Activated T-helper 1 cell treated with anti-CD3 and anti-CD28 coated beads, Interleukin-2, amount 50 U/mL, for 16 hours (primary cell): Measurements from ENCODE around the gene CELSR2.
"Not testable (repeated sequence)": the region's sequence is repeated elsewhere in the genome, so short reads cannot be mapped to it uniquely, and the experiment has no call there.

Experiments
- DNase-seq, 2 donors: peaks; one replicate each; pipeline ENCODE4 v3.0.0-alpha.2; 2020; ENCODE audit warnings: low read depth in 1 of 2, low spot score in 1 of 2

Gene CELSR2, protein sequence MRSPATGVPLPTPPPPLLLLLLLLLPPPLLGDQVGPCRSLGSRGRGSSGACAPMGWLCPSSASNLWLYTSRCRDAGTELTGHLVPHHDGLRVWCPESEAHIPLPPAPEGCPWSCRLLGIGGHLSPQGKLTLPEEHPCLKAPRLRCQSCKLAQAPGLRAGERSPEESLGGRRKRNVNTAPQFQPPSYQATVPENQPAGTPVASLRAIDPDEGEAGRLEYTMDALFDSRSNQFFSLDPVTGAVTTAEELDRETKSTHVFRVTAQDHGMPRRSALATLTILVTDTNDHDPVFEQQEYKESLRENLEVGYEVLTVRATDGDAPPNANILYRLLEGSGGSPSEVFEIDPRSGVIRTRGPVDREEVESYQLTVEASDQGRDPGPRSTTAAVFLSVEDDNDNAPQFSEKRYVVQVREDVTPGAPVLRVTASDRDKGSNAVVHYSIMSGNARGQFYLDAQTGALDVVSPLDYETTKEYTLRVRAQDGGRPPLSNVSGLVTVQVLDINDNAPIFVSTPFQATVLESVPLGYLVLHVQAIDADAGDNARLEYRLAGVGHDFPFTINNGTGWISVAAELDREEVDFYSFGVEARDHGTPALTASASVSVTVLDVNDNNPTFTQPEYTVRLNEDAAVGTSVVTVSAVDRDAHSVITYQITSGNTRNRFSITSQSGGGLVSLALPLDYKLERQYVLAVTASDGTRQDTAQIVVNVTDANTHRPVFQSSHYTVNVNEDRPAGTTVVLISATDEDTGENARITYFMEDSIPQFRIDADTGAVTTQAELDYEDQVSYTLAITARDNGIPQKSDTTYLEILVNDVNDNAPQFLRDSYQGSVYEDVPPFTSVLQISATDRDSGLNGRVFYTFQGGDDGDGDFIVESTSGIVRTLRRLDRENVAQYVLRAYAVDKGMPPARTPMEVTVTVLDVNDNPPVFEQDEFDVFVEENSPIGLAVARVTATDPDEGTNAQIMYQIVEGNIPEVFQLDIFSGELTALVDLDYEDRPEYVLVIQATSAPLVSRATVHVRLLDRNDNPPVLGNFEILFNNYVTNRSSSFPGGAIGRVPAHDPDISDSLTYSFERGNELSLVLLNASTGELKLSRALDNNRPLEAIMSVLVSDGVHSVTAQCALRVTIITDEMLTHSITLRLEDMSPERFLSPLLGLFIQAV (N-terminal part only)

DNA sequence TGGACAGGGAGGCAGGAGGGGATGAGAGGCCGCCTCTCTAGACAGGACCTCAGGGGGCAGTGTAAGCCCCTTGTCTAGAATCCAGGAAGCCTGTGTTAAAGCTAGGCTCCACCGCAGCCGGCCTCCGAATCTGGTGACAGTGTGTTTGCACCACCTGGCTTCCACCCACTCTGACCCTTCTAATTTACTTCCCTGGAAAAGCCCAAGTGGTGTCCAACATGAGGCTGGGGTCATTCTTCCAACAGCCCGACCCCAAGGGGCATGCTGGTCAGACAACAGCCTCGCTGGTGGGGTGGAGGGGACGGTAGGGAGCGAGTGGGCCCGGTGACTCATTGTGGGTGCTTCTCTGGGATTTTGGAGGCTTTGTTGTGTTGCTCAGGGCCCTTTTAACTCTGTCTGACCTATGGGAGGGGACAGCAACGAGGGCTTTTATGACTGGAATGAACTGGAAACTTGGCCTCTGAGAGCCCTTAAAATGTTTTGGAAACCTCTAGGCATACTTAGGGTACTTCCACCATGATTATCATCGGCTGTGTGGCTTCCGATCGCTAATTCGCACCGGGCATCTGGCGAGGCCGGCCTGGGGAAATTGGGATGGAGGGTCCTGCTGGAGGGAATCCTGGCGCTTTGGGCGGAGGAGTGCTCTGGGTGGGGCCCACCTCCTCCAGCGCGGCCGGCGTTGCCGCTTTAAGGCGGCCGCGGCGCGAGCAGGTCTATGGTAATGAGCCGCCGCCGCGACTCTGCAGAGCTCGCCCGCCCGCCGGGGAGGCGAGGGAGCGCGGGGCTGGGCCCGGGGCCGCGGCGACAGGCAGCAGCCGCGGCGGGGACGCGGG, at the start of gene CELSR2:
CELSR2 (plus strand) TSS at position 743 of the 833 bp plus-strand sequence. CDS start 541 bp downstream, outside the sequence.
- DNase-seq, result peak in 1 of 2 donors; percentile 33

DNA sequence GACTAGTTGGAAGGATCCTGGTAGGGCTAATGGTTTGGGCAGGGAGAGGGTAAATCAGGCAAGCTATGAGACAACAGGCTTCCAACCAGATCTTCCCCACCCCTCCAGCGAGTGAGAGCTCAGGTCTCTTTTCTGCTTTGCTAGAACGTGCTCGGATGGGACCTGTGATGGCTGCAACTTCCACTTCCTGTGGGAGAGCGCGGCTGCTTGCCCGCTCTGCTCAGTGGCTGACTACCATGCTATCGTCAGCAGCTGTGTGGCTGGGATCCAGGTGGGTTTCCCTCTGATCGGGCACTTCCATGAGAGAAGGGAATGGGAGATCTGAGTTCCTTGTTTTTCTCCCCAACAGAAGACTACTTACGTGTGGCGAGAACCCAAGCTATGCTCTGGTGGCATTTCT, 49.6 kb upstream of the CELSR2 start:
- DNase-seq, result no peak

DNA sequence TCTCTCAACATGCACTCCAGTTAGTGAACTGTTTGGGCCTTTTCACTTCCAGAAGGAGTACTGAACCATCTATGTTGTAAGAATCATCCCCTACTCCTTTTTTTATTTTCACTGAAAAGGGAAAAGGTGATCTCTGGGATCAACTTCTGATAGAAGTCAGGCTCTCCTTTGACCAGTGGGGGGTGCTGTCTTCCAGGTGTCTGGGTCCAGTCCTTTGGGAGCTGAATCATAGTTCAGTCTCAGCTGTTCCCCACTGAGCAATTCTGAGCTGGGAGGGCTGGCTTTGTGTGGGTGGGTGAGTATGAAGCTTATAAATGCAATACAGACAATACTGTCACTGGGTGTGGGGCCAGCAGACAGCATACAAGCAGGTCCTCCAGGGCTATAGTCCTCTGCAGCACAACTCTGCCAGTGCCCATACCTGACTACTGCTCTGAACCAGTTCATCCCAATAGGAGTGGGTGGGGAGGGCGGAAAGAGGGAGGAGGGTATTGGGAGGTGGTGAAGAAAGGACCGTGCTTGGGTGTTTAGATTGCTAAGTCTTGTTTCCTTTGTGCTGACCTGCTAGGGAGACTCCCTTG, 48.1 kb upstream of the CELSR2 start:
- peak in 1 of 2 donors; percentile 29 for DNase-seq

DNA sequence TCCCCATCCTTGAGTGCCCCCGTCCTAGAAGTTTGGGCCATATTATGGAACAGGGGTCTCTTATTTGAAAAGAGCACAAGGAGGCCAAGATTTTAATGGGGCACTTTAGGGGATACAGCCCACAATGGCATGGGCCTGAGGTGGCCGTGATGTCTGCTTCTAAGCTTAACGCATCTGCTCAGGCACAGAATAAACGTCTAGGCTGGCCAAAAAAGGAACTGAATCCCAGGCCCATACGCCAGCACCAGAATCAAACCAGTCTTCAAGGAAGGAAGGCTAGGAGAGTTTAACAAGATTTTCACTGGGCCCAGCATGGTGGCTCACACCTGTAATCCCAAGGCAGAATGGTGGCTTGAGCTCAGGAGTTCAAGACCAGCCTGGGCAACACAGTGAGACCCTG, 44.9 kb upstream of the CELSR2 start:
- DNase-seq, result no peak

DNA sequence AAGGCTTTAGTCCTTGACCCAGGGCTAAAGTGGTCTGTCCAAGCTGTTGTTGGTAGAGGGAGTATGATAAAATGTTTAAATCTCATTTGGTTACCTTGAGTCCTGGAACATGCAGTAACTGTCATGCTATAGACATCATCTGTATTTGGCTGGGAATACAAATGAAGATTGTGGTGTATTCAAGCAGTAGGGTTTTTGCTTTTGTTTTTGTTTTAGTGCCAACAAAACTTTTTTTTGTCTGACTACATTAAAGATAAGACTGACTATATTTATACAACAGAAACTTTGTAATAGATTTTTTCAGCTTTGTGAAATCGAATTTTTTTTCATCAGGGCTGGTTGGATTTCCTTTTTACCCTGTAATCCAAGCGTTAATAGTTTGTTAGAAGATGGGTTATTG, 43.0 kb upstream of the CELSR2 start:
- DNase-seq, result no peak

DNA sequence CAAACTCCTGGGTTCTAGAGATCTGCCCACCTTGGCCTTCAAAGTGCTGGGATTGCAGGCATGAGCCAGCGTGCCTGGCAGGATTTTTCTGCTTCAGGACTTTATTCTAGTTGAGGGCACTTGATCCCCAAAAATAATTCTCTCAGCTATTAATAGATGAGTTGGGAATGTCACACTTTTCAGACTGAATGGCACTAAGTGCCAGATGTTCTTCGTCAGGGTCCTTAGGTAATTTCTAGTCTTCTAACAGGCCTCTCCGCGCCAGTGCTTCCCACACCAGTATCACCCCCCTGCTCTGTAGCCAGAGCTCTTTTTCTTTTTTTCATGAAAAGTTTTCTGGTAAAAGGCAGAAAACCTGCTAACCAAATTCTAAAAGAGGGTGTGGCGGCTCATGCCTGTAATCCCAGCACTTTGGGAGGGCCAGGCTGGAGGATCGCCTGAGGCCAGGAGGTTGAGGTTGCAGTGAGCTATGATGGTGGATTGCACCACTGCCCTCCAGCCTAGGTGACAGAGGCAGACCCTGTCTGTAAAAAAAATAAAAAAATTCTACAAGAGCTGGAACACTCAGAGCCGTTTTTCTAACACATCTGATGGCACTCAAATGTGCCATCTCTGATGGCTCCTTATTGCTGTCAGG, 41.8 kb upstream of the CELSR2 start:
- DNase-seq, result no peak

DNA sequence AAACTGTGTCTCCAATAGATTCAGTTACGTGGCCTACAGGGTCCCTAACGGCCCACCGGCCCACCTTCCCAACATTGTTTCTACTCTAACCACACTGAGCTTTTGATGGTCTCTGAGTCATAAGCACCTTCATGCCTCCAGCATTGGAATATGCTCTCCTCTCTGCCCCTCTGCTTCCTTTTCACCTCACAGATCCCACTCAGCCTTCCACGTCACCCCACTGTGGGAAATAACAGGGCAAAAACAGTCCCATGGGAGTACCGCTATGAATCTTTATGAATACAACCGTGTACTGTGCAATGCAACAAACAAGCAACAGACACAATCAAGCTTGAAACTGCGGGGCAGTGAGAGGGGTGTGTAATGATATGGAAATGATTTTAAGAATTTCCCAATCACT, 40.9 kb upstream of the CELSR2 start:
- DNase-seq, result no peak

DNA sequence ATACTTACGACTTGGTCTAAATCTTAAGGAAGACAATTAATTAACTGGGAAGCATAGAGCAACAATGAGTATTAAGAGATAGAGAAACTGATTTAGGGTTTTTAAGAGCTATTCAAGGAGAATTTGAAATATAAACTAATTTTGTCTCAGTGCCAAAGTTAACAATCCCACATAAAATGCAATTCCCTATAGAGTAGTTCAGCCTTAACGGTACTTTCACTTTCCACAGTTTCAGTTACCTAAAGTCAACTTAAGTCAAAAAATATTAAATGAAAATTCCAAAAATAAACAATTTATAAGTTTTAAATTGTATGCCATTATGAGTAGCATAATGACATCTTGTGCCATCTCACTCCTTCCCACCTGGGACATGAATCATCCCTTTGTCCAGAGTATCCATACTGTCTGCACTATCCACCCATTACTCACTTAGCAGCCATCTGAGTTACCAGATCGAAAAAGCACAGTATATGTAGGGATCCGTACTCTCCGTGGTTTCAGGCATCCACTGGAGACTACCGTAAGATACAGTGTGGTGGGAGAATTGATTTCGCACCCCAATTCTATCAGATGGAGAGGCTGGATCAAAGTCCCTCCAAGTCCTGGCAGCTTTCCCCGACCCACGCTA, 40.4 kb upstream of the CELSR2 start:
- DNase-seq, result no peak

DNA sequence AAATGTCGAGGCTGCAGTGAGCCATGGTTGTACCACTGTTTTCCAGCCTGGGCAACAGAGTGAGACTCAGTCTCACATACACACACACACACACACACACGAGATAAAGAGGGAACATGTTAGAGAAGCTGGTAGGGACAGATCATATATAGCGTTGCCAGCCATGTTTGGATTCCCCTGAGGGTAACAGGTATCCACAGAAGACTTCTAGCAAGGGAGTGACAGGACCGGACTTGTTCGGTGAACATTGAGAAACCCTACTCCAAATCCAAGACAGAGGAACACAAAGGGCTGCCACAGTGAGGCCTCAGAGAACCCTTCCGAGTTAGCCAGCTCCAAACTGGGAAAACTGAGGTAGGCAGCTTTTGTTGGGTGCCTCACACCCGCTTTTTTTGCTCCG, 39.3 kb upstream of the CELSR2 start:
- no peak for DNase-seq

DNA sequence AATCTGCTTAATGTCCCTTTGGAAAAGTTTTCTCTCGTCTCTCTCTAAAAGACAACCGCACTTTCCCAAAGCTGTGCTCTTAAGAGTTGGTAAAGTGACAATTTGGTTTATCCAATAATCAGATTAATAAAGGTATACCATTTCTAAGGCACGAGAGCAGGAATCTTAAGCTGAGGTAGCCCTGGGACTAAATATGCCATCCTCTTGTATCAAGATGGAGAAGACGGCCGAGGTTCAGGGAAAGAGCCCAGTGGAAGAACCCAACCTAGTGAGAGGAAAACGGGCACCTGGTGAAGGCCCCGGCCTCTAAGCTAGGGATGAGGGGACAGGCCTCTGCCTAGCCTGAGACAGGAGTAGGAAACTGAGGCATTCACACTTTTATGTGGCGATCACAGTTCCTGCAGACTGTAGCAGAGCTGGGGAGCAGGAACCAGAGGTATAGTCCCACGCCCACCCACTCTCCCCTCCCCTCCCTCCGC, 36.0 kb upstream of the CELSR2 start:
- DNase-seq, result no peak

DNA sequence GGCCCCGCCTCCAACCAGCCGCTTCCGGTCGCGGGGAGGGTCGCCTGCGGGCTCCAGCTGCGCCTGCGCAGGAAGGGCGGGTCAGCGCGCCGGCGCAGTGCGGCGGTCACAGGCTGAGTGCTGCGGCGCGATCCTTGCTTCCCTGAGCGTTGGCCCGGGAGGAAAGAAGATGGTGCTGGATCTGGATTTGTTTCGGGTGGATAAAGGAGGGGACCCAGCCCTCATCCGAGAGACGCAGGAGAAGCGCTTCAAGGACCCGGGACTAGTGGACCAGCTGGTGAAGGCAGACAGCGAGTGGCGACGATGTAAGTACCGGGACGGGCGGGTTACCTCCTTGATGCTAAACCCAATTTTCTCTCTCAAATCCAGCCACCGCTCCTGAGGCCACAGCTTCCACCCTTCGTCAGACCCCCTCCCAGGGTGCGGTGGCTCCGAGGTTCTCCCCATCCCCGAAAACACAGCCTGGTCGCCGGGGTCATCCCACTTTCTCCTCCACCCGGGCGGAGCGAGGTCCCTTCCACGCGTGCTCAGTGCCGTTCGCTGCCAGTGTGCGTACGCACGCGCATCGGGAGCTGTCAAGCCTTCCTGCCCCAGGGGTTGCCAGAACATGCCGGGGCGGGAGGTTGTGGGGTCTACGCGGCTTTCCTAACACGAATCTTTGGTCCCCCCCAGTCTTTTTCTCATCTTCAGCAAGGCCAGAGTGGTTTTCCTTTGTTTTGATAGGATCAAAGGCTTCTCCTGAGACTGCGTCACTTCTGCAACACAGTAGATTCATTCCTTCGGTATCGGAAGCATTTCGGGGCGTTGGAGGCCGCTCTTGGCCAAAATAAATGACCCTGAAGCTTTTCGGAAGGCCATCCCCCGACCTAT, 35.3 kb upstream of the CELSR2 start, which contains the start of gene SARS1:
SARS1 (plus strand) TSS at position 95 of the 870 bp plus-strand sequence; CDS start at position 170, 75 bp downstream.
- peak; percentile 73 to 80 for DNase-seq

DNA sequence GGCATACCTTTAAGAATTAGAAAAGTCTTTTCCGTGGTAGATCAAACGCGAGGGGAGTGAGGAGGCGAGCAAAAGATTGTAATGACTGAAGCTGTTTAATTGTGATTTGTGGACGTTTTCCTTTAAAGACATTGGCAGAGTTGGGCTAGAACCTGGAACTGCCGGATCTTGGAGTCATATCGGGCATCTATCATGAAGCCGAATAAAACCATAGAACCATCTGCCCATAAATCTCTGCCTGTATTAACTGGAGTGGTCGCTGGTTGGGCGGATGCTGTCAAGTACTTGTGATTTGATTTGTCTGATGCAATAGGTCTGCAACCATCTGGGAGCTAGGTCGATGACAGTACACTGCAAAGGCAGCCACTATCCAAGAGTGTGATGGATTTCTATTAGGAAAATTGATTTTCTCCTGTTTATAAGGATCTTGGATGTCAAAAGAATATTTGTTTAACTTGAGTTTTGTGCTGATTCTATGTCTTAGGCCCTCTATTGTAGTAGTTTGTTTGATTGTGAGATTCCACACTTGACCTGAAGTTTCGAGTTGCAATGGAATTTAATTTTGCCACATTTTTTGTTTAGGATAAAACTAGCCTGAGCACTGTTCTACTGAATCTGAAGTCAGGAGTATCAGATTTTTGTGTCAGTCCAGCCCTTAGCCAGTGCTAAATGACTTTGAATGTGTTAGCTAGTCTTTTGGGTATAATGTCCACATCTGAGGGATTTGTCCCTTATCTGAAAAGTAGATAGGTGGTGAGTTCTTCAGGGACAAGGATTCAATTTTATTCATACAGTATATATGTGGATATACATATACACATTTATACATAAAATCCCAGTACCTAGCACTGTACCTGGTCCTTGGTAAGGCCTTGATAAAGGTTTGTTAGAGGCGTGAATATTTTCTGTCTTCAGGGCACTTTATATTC, 34.4 kb upstream of the CELSR2 start:
- DNase-seq, result peak in 1 of 2 donors; percentile 21

DNA sequence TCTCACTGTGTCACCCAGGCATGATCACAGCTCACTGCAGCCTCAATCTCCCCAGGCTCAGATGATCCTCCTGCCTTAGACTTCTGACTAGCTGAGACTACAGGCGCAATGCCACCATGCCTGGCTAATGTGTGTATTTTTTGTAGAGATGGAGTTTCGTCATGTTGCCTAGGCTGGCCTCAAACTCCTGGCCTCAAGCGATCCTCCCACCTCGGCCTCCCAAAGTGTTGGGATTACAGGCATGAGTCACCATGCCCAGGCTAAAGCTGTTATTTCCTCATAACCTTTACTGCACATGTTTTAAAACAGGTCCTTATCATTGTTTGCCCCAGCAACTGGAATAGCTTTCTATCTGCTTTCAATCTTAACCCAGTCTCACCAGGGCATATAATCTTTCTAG, 32.7 kb upstream of the CELSR2 start:
- no peak for DNase-seq

DNA sequence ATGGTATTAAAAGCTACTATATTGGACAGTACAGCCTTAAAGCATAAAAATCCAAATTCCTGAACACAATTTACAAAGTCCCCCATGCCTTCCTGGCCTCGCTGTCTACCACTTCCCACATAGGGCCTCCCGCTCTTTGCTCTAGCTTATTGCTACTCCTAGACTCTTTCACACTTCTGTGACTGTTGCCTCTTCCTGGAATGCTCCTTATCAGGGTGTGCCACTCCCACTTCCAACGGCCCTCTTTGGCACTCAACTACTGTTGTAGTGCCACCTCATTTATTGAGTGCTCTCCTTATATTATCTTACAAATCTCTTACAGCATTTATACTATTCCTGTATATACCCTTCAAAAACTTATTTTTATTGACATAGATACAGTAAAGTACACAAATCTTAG, 30.8 kb upstream of the CELSR2 start:
- DNase-seq, result no peak

DNA sequence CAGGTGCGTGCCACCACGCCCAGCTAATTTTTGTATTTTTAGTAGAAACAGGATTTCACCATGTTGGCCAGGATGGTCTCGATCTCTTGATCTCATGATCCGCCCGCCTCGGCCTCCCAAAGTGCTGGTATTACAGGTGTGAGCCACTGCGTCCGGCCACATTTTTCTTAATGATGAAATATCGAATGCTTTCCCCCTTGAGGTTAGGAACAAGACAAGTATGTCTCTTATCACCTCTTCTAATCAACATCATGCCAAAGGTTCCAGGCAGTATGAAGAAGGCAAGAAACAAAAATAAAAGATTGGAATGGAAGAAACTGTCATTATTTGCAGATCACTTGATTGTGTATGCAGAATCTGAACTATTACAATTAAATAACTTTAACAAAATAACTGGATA, 28.1 kb upstream of the CELSR2 start:
- not testable (repeated sequence) for DNase-seq

DNA sequence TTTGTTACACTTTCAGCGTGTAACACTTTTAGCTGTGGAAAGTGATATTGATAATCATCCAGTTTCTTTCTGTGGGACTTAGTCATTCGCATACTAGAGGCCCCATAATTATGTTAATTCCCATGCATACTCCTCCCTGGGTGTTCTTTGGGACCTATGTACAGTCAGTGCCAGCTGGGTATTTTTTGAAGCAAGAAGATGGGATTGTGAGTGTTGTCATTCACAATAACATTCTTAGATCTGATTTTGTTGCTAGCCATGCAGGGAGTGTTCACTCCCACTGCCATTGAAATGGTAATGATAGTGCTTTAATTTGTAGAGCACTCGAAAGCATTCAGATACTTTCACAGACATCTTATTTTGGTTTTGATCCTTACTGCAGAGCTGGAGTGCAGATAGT, 24.0 kb upstream of the CELSR2 start:
- DNase-seq, result no peak
